Testis (tissue), 3 donors: Measurements from ENCODE around the gene CHPF. TPM values are rescaled to one million over a fixed set of nuclear protein-coding genes. Genes with fewer than 3 reads are reported as not detected.

ENCODE experiments used
- DNase-seq: peaks from one replicate; pipeline ENCODE4 v3.0.0-alpha.2; 2019
- H3K27ac ChIP-seq, 2 donors: fragments of 200-600 bp; sonication (generic); one replicate each; pipeline ENCODE4 v1.5.1; 2019
- H3K27me3 ChIP-seq: fragments of 200-600 bp; sonication (generic); one replicate; pipeline ENCODE4 v1.5.1; 2019
- H3K36me3 ChIP-seq: fragments of 200-600 bp; sonication (generic); one replicate; pipeline ENCODE4 v1.5.1; 2017; ENCODE audit warnings: low read depth; ENCODE audit errors: missing control alignments
- H3K4me1 ChIP-seq: fragments of 200-600 bp; sonication (generic); one replicate; pipeline ENCODE4 v1.5.1; 2019
- H3K4me3 ChIP-seq, 2 donors: fragments of 200-600 bp; sonication (generic); one replicate each; pipeline ENCODE4 v1.5.1; 2017 to 2019
- H3K9me3 ChIP-seq: fragments of 200-600 bp; sonication (generic); one replicate; pipeline ENCODE4 v1.5.1; 2017
- POLR2A ChIP-seq: fragments of 450-650 bp; IDR thresholded peaks from one replicate; pipeline ENCODE4 v1.6.1; 2017; ENCODE audit warnings: antibody characterized with exemption, mild to moderate bottlenecking, moderate library complexity
- WGBS, 2 donors: methylation state at CpG; one replicate each; pipeline ENCODE4 v1.1.5; 2018; 5-methylcytosine and 5-hydroxymethylcytosine counted together
- intact Hi-C: fragments of 100-400 bp; cut with DNase I; formaldehyde crosslinking; loops from one replicate; pipeline ENCODE4 v1.15.1; 2023; ENCODE audit warnings: low total_unique reads
- polyA plus RNA-seq: library from polyadenylated mRNA; stranded (reverse); fragments of 350-450 nt; fragmentation: Illumina TruSeq; extraction: RNeasy Lipid Tissue Mini Kit (QIAGEN cat#74804); gene quantifications from one replicate; pipeline ENCODE4 v1.2.3, GENCODE V29; 2014; ENCODE audit warnings: low read depth, low replicate concordance; ENCODE audit not compliant: insufficient read depth
- total RNA-seq, 2 donors: library from RNA; depleted of rRNA; stranded (reverse); fragments of >200 nt; gene quantifications; one replicate each; pipeline ENCODE4 v1.2.3, GENCODE V29; 2016
- TF ChIP-seq, protein P1 (sequence below), 3 experiments: fragments of 450-650 bp in 2 of 3; fragments of 200-600 bp in 1 of 3; sonication (generic) in 1 of 3; IDR thresholded peaks; one replicate each; pipeline ENCODE4 v1.5.1; 2016 to 2019; ENCODE audit warnings: antibody characterized with exemption in 3 of 3, mild to moderate bottlenecking in 2 of 3, moderate library complexity in 1 of 3

The CHPF gene
- total and polyA plus RNA-seq, 3 donors from 2014 or later, result 194 to 992 (median 796) TPM

DNA sequence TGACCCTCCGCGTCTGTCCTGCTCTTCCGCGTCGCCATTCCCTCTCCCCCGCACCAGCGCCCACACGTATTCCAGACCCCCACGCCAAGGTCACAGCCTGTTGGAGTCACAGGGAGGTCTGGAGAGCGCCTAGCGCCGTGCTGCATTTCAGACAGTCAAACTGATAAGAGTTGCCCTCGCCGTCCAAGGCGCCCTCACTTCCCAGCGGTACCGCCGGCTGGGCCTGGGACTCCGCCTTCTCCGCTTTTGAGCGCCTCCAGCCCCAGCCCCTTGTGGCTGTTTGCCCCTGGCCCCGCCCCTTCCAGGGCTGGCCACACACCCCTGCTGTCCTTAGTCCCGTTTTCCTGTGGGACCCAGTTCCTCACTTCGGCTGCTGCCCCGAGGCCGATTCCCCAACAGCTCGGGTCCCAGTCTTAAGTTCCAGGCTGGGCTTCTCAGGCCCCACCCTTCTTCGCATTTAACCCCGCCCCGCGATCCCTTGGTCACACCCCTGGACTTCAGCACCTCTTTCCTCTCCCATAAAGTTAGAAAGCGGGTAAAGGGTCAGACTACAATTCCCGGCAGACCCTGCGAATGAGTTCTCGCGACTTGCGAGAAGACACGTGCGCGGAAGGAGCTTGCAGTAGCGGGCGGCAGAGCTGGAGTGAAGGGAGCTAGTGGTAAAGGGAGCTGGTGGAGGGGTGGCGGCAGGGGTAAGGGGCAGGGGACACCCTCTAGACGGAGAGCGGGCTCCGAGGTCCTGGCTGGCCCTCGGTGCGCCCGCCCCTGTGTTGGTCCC is 45.1 kb downstream of the CHPF start, which contains the start of gene GMPPA:
GMPPA (plus strand) TSS at position 612 of the 778 bp plus-strand sequence. CDS start 1,085 bp downstream, outside the sequence.
- Histone ChIP-seq H3K27me3 (no peaks in the 10 kb centered on the region), H3K4me3 (peak within 1 kb of the TSS; percentile 67 to 77), H3K4me1 (peaks cover 17% of the 10 kb centered on the region), H3K27ac (peak within 1 kb of the TSS; percentile 90 to 98), H3K9me3 (no peaks in the 10 kb centered on the region), H3K36me3 (no peaks in the 10 kb centered on the region)
- DNase-seq, result peak; percentile 99
- intact Hi-C loops, result no loop called here
- TF ChIP-seq, protein P1, sequence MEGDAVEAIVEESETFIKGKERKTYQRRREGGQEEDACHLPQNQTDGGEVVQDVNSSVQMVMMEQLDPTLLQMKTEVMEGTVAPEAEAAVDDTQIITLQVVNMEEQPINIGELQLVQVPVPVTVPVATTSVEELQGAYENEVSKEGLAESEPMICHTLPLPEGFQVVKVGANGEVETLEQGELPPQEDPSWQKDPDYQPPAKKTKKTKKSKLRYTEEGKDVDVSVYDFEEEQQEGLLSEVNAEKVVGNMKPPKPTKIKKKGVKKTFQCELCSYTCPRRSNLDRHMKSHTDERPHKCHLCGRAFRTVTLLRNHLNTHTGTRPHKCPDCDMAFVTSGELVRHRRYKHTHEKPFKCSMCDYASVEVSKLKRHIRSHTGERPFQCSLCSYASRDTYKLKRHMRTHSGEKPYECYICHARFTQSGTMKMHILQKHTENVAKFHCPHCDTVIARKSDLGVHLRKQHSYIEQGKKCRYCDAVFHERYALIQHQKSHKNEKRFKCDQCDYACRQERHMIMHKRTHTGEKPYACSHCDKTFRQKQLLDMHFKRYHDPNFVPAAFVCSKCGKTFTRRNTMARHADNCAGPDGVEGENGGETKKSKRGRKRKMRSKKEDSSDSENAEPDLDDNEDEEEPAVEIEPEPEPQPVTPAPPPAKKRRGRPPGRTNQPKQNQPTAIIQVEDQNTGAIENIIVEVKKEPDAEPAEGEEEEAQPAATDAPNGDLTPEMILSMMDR (IDR thresholded peaks at IDR 0.05), result no peak
- TF ChIP-seq POLR2A, result peak; percentile 50
- WGBS, 2 donors, result 0 to 1% methylated on average over 39 to 49 of the region's 49 CpGs

DNA sequence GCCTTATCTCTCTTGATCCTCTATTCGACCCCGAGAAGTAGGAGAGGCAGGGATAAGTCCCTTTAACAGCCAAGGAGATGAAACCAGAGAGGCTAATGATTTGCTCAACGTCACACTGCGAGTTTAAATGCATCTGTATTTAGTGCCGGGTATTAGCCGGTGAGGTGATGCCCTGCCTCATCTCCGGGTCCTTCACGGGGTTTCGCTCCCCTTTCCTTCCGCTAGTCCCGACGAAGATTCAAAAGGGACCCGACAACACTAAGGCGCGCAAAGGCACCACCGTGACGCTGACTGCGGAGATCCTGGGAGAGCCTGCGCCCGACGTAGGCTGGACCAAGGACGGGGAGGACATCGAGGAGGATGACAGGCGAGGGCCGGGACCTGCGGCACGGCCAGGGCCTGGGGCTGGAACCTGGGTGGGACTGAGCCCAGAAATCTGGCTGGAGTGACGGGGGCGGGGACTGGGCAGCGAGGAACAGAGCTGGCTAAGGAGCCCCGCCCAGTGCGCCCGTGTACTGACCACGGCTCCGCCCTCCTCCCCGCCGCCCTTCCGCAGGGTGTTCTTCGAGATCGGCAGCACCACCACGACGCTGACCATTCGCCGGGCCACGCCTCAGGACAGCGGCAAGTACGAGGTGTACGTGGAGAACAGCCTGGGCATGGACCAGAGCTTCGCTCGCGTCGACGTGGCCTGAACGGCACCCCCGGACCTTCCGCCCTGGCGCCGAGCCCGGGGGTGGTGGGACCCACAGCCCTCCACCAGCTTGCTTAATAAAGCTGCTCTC is 45.9 kb downstream of the CHPF start:
- no peaks in the 10 kb centered on the region for H3K36me3 ChIP-seq
- peak overlapping the region; percentile 67 to 77 for H3K4me3 ChIP-seq
- no peaks in the 10 kb centered on the region for H3K9me3 ChIP-seq
- no peak for TF ChIP-seq POLR2A
- TF ChIP-seq, protein P1 (IDR thresholded peaks at IDR 0.05), result no peak
- intact Hi-C loops, result no loop called here
- DNase-seq, result peak; percentile 94
- H3K4me1 ChIP-seq, result peaks cover 17% of the 10 kb centered on the region
- 5 to 22% methylated on average over 29 to 59 of the region's 59 CpGs for WGBS, 2 donors
- peak overlapping the region; percentile 90 to 98 for H3K27ac ChIP-seq
- no peaks in the 10 kb centered on the region for H3K27me3 ChIP-seq

DNA sequence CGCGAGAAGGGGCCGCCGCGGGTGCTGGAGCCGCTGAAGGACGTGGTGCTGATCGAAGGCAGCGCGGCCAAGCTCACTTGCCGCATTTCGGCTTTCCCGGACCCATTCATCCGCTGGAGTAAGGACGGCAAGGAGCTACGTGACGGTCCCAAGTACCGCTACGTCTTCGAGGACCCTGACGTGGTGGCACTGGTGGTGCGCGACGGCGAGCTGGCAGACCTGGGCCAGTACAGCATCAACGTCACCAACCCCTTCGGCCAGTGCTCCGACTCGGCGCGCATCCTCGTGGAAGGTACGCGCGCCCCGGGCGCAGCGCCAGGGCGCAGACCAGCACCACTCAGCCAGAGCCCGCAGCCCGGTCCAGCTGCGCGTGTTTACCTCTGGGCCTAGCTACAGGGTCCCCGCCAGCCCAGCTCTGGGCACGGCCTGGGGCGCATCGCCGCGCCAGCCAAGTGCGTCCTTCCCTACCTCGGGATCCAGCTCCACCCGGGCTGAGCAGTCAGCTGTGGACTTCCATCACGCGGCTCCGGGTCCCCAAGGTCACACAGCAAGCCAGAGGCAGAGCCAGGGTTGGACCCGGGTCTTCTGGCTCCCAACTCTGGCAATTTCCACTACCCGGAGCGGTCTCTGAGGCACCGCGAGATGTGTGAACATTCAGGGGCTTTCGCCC is 46.6 kb downstream of the CHPF start:
- Histone ChIP-seq H3K4me3 (no peak overlapping the region), H3K9me3 (no peaks in the 10 kb centered on the region), H3K27ac (no peak overlapping the region), H3K36me3 (no peaks in the 10 kb centered on the region), H3K4me1 (peaks cover 17% of the 10 kb centered on the region), H3K27me3 (no peaks in the 10 kb centered on the region)
- intact Hi-C loops, result no loop called here
- no peak for TF ChIP-seq POLR2A
- TF ChIP-seq, protein P1 (IDR thresholded peaks at IDR 0.05), result no peak
- WGBS, 2 donors, result 29 to 42% methylated on average over 28 to 61 of the region's 61 CpGs
- no peak for DNase-seq

DNA sequence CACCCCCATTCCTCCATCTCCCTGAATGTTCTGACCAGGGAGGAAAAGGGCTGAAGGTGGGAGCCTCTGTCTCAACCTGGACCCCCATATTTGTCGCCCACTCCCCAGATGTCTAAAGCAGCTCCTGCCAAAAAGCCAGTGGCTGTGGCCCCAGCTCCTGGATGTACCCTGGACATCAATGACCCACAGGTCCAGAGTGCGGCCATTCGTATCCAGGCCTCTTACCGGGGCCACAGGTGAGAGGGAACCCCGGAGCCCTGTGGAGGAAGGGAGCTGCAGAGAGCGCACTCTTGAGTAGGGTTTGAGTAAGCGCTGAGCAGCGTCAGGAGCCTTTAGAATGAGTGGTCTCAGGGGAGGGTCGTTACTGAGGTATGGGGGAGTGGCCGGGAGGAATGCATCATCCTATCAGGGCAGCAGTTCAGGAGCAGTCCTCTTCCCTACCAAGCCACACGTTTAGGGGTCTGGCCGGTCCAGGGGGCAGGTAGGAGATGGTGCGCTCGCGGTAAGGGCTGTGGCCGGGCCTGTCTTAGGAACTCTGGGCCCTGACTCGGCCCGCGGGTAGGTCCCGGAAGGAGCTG is 47.3 kb downstream of the CHPF start:
- WGBS, 2 donors, result 57 to 61% methylated on average over 9 to 18 of the region's 20 CpGs
- intact Hi-C loops, result no loop called here
- no peak overlapping the region for H3K27ac ChIP-seq
- H3K4me1 ChIP-seq, result peaks cover 17% of the 10 kb centered on the region
- TF ChIP-seq, protein P1 (IDR thresholded peaks at IDR 0.05), result no peak
- no peak for TF ChIP-seq POLR2A
- no peaks in the 10 kb centered on the region for H3K9me3 ChIP-seq
- DNase-seq, result no peak
- H3K36me3 ChIP-seq, result no peaks in the 10 kb centered on the region
- no peak overlapping the region for H3K4me3 ChIP-seq
- no peaks in the 10 kb centered on the region for H3K27me3 ChIP-seq
